H1 (cell line): ENCODE results near the gene SMTNL2. TPM values are rescaled to one million over a fixed set of nuclear protein-coding genes. Genes with fewer than 3 reads are reported as not detected.

Experiments used
- CTCF ChIA-PET: fragments of 300-600 bp; sonication (Branson Sonifier 250); formaldehyde crosslinking; loops from one replicate; lab custom pipeline; 2021; ENCODE audit not compliant: partially characterized antibody; lab: Charles Lee
- POLR2A ChIA-PET: fragments of 300-600 bp; sonication (Branson Sonifier 250); formaldehyde crosslinking; loops from one replicate; lab custom pipeline; 2021; ENCODE audit warnings: inconsistent platforms; ENCODE audit not compliant: partially characterized antibody; lab: Charles Lee
- DNase-seq, 2 experiments: peaks; one replicate each; pipeline versions ENCODE4 v3.0.0 to v3.0.0-alpha.2; 2010 to 2022; ENCODE audit warnings: low spot score in 2 of 2, low read depth in 1 of 2, mixed read lengths in 1 of 2
- FAIRE-seq: peaks from 2 replicates; lab custom pipeline; 2011; peaks lifted over from hg19 to GRCh38; lab: Jason Lieb, UNC
- H2AFZ ChIP-seq: 2 replicates; pipeline ENCODE4 v1.8.1; 2012; ENCODE audit warnings: low read length, inconsistent platforms
- H2AK5ac ChIP-seq: 2 replicates; pipeline ENCODE4 v1.6.1; 2013; ENCODE audit warnings: low read depth, low read length
- H2BK120ac ChIP-seq: replicated peaks from 2 replicates; pipeline ENCODE3; 2013; ENCODE audit warnings: low read depth, low read length, inconsistent platforms
- H2BK12ac ChIP-seq: 2 replicates; pipeline ENCODE4 v1.6.1; 2013; ENCODE audit warnings: low read depth, low read length
- H2BK15ac ChIP-seq: 2 replicates; pipeline ENCODE4 v1.6.1; 2013; ENCODE audit warnings: low read length
- H2BK20ac ChIP-seq: 2 replicates; pipeline ENCODE4 v1.6.1; 2013; ENCODE audit warnings: low read length
- H2BK5ac ChIP-seq: 2 replicates; pipeline ENCODE4 v1.6.1; 2013; ENCODE audit warnings: low read depth, low read length
- H3K14ac ChIP-seq: 2 replicates; pipeline ENCODE4 v1.6.1; 2013; ENCODE audit warnings: inconsistent platforms; ENCODE audit not compliant: insufficient read length
- H3K18ac ChIP-seq: 2 replicates; pipeline ENCODE4 v1.6.1; 2013; ENCODE audit warnings: low read length; ENCODE audit errors: extremely low read depth
- H3K23ac ChIP-seq: 2 replicates; pipeline ENCODE4 v1.6.1; 2013; ENCODE audit warnings: inconsistent platforms; ENCODE audit not compliant: insufficient read length
- H3K23me2 ChIP-seq: 2 replicates; pipeline ENCODE4 v1.6.1; 2013; ENCODE audit warnings: low read depth, low read length
- H3K27ac ChIP-seq: 2 replicates; pipeline ENCODE4 v1.6.1; 2011; ENCODE audit warnings: low read depth, low read length, inconsistent platforms
- H3K27me3 ChIP-seq, 4 experiments: replicated peaks in 1 of 4; 1 replicate in 1 of 4; 2 replicates in 3 of 4; pipeline versions ENCODE4 v1.6.1 to v1.8.1; 2011 to 2013; ENCODE audit warnings: low read length in 3 of 4, mild to moderate bottlenecking in 3 of 4, inconsistent platforms in 2 of 4, mixed read lengths in 2 of 4, moderate library complexity in 1 of 4; ENCODE audit not compliant: control insufficient read depth in 3 of 4, insufficient read depth in 3 of 4; ENCODE audit errors: extremely low read depth in 1 of 4
- H3K36me3 ChIP-seq, 4 experiments: 2 replicates each; pipeline versions ENCODE4 v1.6.1 to v1.8.1; 2011 to 2013; ENCODE audit warnings: mild to moderate bottlenecking in 4 of 4, low read length in 3 of 4, moderate library complexity in 2 of 4, control low read depth in 1 of 4, inconsistent platforms in 1 of 4; ENCODE audit not compliant: insufficient read depth in 4 of 4, control insufficient read depth in 2 of 4
- H3K4ac ChIP-seq: replicated peaks from 2 replicates; pipeline ENCODE3; 2013; ENCODE audit warnings: low read length, low read depth, mixed read lengths, inconsistent platforms; ENCODE audit not compliant: insufficient read length
- H3K4me1 ChIP-seq, 4 experiments: replicated peaks in 1 of 4; 1 replicate in 1 of 4; 2 replicates in 3 of 4; pipeline versions ENCODE4 v1.6.1 to v1.8.1; 2011 to 2013; ENCODE audit warnings: low read length in 3 of 4, inconsistent platforms in 2 of 4, mixed read lengths in 1 of 4; ENCODE audit not compliant: insufficient read depth in 4 of 4, control insufficient read depth in 3 of 4
- H3K4me2 ChIP-seq, 2 experiments: 2 replicates each; pipeline versions ENCODE4 v1.6.1 to v1.8.1; 2011 to 2013; ENCODE audit warnings: low read depth in 2 of 2, low read length in 2 of 2, control low read depth in 1 of 2, inconsistent platforms in 1 of 2, mild to moderate bottlenecking in 1 of 2; ENCODE audit not compliant: insufficient read depth in 1 of 2
- H3K4me3 ChIP-seq, 4 experiments: fragments of 200-600, 300-600 bp in 1 of 4; sonication (generic), shearing (Covaris generic), sonication (Bioruptor Twin) in 1 of 4; 2 replicates each; pipeline versions ENCODE4 v1.5.1 to v1.8.1; 2011 to 2016; ENCODE audit warnings: low read length in 4 of 4, low read depth in 3 of 4, control low read depth in 2 of 4, inconsistent platforms in 2 of 4, mild to moderate bottlenecking in 2 of 4, mixed read lengths in 1 of 4, moderate library complexity in 1 of 4; ENCODE audit not compliant: insufficient read depth in 2 of 4; ENCODE audit errors: extremely low read depth in 1 of 4
- H3K56ac ChIP-seq: replicated peaks from 2 replicates; pipeline ENCODE3; 2013; ENCODE audit warnings: low read depth, mild to moderate bottlenecking, mixed read lengths, low read length, inconsistent platforms; ENCODE audit not compliant: insufficient read length
- H3K79me1 ChIP-seq: 2 replicates; pipeline ENCODE4 v1.6.1; 2013; ENCODE audit warnings: low read depth, low read length, control low read depth
- H3K79me2 ChIP-seq, 2 experiments: 2 replicates each; pipeline versions ENCODE4 v1.6.1 to v1.8.1; 2012 to 2013; ENCODE audit warnings: low read length in 2 of 2, mild to moderate bottlenecking in 2 of 2, inconsistent platforms in 1 of 2; ENCODE audit not compliant: insufficient read depth in 2 of 2, control insufficient read depth in 1 of 2
- H3K9ac ChIP-seq, 4 experiments: replicated peaks in 1 of 4; 1 replicate in 1 of 4; 2 replicates in 3 of 4; pipeline versions ENCODE4 v1.6.1 to v1.8.1; 2011 to 2013; ENCODE audit warnings: low read depth in 3 of 4, low read length in 3 of 4, control low read depth in 2 of 4, mild to moderate bottlenecking in 2 of 4, moderate library complexity in 2 of 4, inconsistent platforms in 1 of 4; ENCODE audit errors: extremely low read depth in 1 of 4
- H3K9me3 ChIP-seq, 2 experiments: 2 replicates each; pipeline versions ENCODE4 v1.6.1 to v1.8.1; 2012 to 2013; ENCODE audit warnings: mild to moderate bottlenecking in 2 of 2, moderate library complexity in 2 of 2, control low read depth in 1 of 2, inconsistent platforms in 1 of 2, low read depth in 1 of 2, low read length in 1 of 2, mixed read lengths in 1 of 2; ENCODE audit not compliant: insufficient read depth in 2 of 2
- H4K20me1 ChIP-seq, 2 experiments: replicated peaks in 1 of 2; 2 replicates each; pipeline versions ENCODE3 to v1.8.1; 2011 to 2013; ENCODE audit warnings: inconsistent platforms in 2 of 2, low read length in 2 of 2, mild to moderate bottlenecking in 1 of 2; ENCODE audit not compliant: insufficient read depth in 2 of 2, control insufficient read depth in 1 of 2
- H4K5ac ChIP-seq: 2 replicates; pipeline ENCODE4 v1.6.1; 2013; ENCODE audit warnings: low read length, low read depth, mixed read lengths, inconsistent platforms; ENCODE audit not compliant: insufficient read length
- H4K8ac ChIP-seq: 2 replicates; pipeline ENCODE4 v1.8.0; 2013; ENCODE audit warnings: mild to moderate bottlenecking, moderate library complexity, low read length, inconsistent platforms; ENCODE audit not compliant: insufficient read depth; ENCODE audit errors: extremely low read depth
- H4K91ac ChIP-seq: replicated peaks from 2 replicates; pipeline ENCODE3; 2013; ENCODE audit warnings: low read length, mixed read lengths, inconsistent platforms; ENCODE audit not compliant: insufficient read length
- BCL11A ChIP-seq, 2 experiments: IDR thresholded peaks; one replicate each; pipeline ENCODE4 v1.6.1; 2011; ENCODE audit warnings: low read depth in 2 of 2, low read length in 2 of 2, mild to moderate bottlenecking in 2 of 2
- CHD2 ChIP-seq: IDR thresholded peaks from 2 replicates; pipeline ENCODE4 v1.6.1; 2012; ENCODE audit warnings: low read length, improper control_type of control experiment
- CREB1 ChIP-seq: IDR thresholded peaks from 2 replicates; pipeline ENCODE4 v1.6.1; 2012; ENCODE audit warnings: inconsistent platforms
- FOSL1 ChIP-seq: IDR thresholded peaks from 2 replicates; pipeline ENCODE4 v1.6.1; 2011; ENCODE audit warnings: mild to moderate bottlenecking, low read depth, low read length, moderate library complexity; ENCODE audit not compliant: insufficient read depth
- HDAC2 ChIP-seq, 2 experiments: fragments of 300-600 bp in 1 of 2; sonication (generic) in 1 of 2; IDR thresholded peaks; 2 replicates each; pipeline ENCODE4 v1.6.1; 2011 to 2012; ENCODE audit warnings: low read depth in 2 of 2, low read length in 2 of 2, mild to moderate bottlenecking in 2 of 2, moderate library complexity in 2 of 2, borderline replicate concordance in 1 of 2, inconsistent platforms in 1 of 2
- JUN ChIP-seq: IDR thresholded peaks from 2 replicates; pipeline ENCODE4 v1.6.1; 2011; ENCODE audit warnings: low read depth, mild to moderate bottlenecking, improper control_type of control experiment, low read length
- POLR2A ChIP-seq, 2 experiments: IDR thresholded peaks; 1 replicate in 1 of 2; 2 replicates in 1 of 2; pipeline ENCODE4 v1.6.1; 2011; ENCODE audit warnings: low read depth in 2 of 2, low read length in 2 of 2, mild to moderate bottlenecking in 2 of 2; ENCODE audit errors: control extremely low read depth in 1 of 2
- POU5F1 ChIP-seq: IDR thresholded peaks from 2 replicates; pipeline ENCODE4 v1.6.1; 2011; ENCODE audit warnings: low read depth, mild to moderate bottlenecking, low read length, moderate library complexity
- RBBP5 ChIP-seq: IDR thresholded peaks from 2 replicates; pipeline ENCODE4 v1.7.1; 2012; ENCODE audit warnings: low read depth, mild to moderate bottlenecking, inconsistent platforms, low read length, moderate library complexity, borderline replicate concordance
- RXRA ChIP-seq: IDR thresholded peaks from 2 replicates; pipeline ENCODE4 v1.6.1; 2011; ENCODE audit warnings: low read depth, mild to moderate bottlenecking, low read length, moderate library complexity; ENCODE audit not compliant: insufficient read depth
- TAF7 ChIP-seq: optimal IDR thresholded peaks from 2 replicates; pipeline ENCODE3; 2011; ENCODE audit warnings: low read depth, mild to moderate bottlenecking, inconsistent platforms, low read length, moderate library complexity, borderline replicate concordance
- TCF12 ChIP-seq: IDR thresholded peaks from 2 replicates; pipeline ENCODE4 v1.6.1; 2011; ENCODE audit warnings: low read depth, mild to moderate bottlenecking, low read length
- YY1 ChIP-seq: IDR thresholded peaks from 2 replicates; pipeline ENCODE4 v1.6.1; 2011; ENCODE audit warnings: low read depth, mild to moderate bottlenecking, low read length
- WGBS, 2 experiments: shearing (Covaris generic) in 1 of 2; methylation state at CpG; one replicate each; pipeline versions ENCODE4 v1.1.6 to v1.1.7; 2013 to 2015; ENCODE audit warnings: low lambda C conversion rate in 2 of 2, mixed read lengths in 2 of 2, inconsistent platforms in 1 of 2, low coverage in 1 of 2, missing lambda C conversion rate in 1 of 2; ENCODE audit not compliant: insufficient replicate concordance in 2 of 2, insufficient coverage in 1 of 2, insufficient read length in 1 of 2; ENCODE audit errors: extremely low coverage in 1 of 2, missing lambda C conversion rate in 1 of 2; 5-methylcytosine and 5-hydroxymethylcytosine counted together
- polyA plus RNA-seq, 7 experiments: library from polyadenylated mRNA; depleted of rRNA in 3 of 7; stranded (reverse) in 5 of 7; unstranded in 2 of 7; fragments of >200 nt in 5 of 7; fragments of 200-250 nt in 2 of 7; gene quantifications; 1 replicate in 5 of 7; 2 replicates in 1 of 7; 4 replicates in 1 of 7; pipeline versions ENCODE4 v1.2.1 to v1.2.3, GENCODE V29; 2011 to 2013; ENCODE audit warnings: missing spikeins in 2 of 7, mixed read lengths in 2 of 7
- total RNA-seq: library from RNA; stranded (reverse); fragmentation: NEBNext Ultra II Directional; extraction: Animal tissue kit (Norgen Biotek cat#: 25700); gene quantifications from 2 replicates; pipeline ENCODE4 v1.2.1, GENCODE V29; 2021

The SMTNL2 gene
- total and polyA plus RNA-seq, 2 of the 8 experiments (the other 6 are each of a cell fraction or from before 2014, with no cell fraction given) = 3.6 to 4.5 TPM

DNA sequence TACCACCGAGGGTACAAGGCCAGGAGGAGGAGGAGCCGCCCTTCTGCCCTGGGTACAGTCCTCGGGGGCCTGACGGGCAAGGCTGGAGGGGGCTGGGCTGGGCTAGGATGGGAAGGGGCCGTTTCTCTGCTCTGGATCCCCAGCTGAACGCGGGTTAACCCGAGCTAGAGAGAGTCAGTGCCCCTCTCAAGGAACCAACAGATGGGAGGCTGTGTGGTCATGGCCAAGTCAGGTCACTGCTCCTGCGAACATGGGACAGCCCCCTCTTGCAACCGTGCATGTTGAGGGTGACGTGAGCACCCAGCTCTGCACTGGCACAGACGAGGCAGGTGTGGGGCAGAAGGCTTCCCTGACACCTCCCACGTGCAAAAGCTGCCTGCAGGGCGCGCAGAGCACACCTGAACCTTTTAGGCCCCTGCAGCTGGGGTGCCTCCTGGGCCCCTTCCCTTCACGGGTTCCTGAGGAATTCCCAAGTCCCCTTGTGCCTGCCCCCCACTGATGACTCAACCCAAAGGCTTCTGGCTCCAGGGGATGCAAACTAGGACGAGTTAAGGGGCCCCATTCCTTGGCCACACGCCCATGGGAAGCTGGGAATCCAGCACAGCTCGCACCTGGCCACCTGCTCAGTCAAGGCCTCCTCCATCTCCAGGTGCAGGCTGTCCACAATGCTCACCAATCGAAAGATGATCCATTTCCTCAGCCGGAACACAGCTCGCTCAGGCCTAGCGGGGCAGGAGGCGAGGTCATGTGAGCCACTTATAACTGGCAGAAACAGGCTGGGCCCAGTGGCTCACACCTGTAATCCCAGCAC lies 35.4 kb upstream of the SMTNL2 start:
- Histone ChIP-seq H3K56ac (no peak overlapping the region), H3K27ac (no peak overlapping the region), H4K8ac (0 out of 2 replicates have a peak overlapping the region, but pooled peaks have one; percentile 71), H3K79me1 (peaks cover 5% of the 10 kb centered on the region), H2BK120ac (no peak overlapping the region), H4K20me1 (peaks cover 9 to 22% of the 10 kb centered on the region in 2 experiments), H3K79me2 (peaks cover 0 to 9% of the 10 kb centered on the region in 2 experiments; a peak in 2 of 4 replicates), H3K4me3 (no peak overlapping the region), H3K4me2 (no peak overlapping the region), H3K23ac (no peak overlapping the region), H3K14ac (no peak overlapping the region), H3K9me3 (no peaks in the 10 kb centered on the region), H4K5ac (no peak overlapping the region), H3K4ac (no peak overlapping the region), H2BK20ac (no peak overlapping the region), H3K4me1 (peaks cover 0 to 3% (median under 1%) of the 10 kb centered on the region in 4 experiments; a peak in 3 of 7 replicates), H4K91ac (no peak overlapping the region), H3K27me3 (no peaks in the 10 kb centered on the region), H3K36me3 (peaks cover 56 to 86% (median 76%) of the 10 kb centered on the region in 4 experiments), H3K18ac (no peak overlapping the region), H2BK12ac (no peak overlapping the region), H2AFZ (no peak overlapping the region), H3K23me2 (no peaks in the 10 kb centered on the region; the same call in 1 of the 2 replicates), H2BK5ac (no peak overlapping the region; the same call in 1 of the 2 replicates), H2BK15ac (no peak overlapping the region), H2AK5ac (no peak overlapping the region), H3K9ac (no peak overlapping the region)
- CTCF ChIA-PET = interaction anchor here (0.7 to 1.9 kb wide), 5 partner anchors 11 to 319 kb away, joined by 3 to 7 read pairs (median 4); no protein-coding TSS in a partner anchor
- DNase-seq (no peak), FAIRE-seq (no peak)
- POLR2A ChIA-PET = interaction anchor here (0.6 to 32.8 kb wide), 4 partner anchors 8 to 191 kb away, joined by 3 to 546 read pairs (median 4); no protein-coding TSS in a partner anchor
- 91% methylated on average over 22 of the region's 24 CpGs; no CpG with 5 or more reads in 1 of the 2 experiments for WGBS, 2 experiments
- TF ChIP-seq YY1 = no peak
- TF ChIP-seq CHD2 = no peak
- TF ChIP-seq HDAC2 (IDR thresholded peaks at IDR 0.05; ENCODE audit: borderline replicate concordance in 1 of 2, low read depth in 2 of 2, low read length in 2 of 2) = no peak
- TF ChIP-seq CREB1 = no peak
- TF ChIP-seq RXRA = no peak
- no peak for TF ChIP-seq BCL11A (IDR thresholded peaks at IDR 0.05; ENCODE audit: low read depth in 2 of 2, low read length in 2 of 2)
- TF ChIP-seq RBBP5 = no peak
- no peak for TF ChIP-seq POU5F1
- TF ChIP-seq JUN = no peak
- TF ChIP-seq TCF12 = no peak
- TF ChIP-seq TAF7 = no peak
- no peak for TF ChIP-seq FOSL1
- no peak for TF ChIP-seq POLR2A (IDR thresholded peaks at IDR 0.05; ENCODE audit: control extremely low read depth in 1 of 2, low read depth in 2 of 2, low read length in 2 of 2)
